GM23248 (cell line): ENCODE results near the gene ERMP1.

ENCODE experiments used
- EZH2 ChIP-seq: fragments of 200-600 bp; sonication (generic); IDR thresholded peaks from 2 replicates; pipeline ENCODE4 v1.6.1; 2018; ENCODE audit warnings: antibody characterized with exemption, mild to moderate bottlenecking; ENCODE audit not compliant: insufficient read depth, poor library complexity, severe bottlenecking
- EZH2phosphoT487 ChIP-seq: fragments of 200-600 bp; sonication (generic); IDR thresholded peaks from 2 replicates; pipeline ENCODE4 v1.6.1; 2018; ENCODE audit warnings: antibody characterized with exemption, moderate library complexity, mild to moderate bottlenecking, low read depth; ENCODE audit not compliant: insufficient read depth

GRCh38 chr9:5817862-5818261 lies 15.1 kb downstream of the ERMP1 start:
- no peak for TF ChIP-seq EZH2
- TF ChIP-seq EZH2phosphoT487 = no peak
